ENCODE measurements around the gene AGMAT. TPM values are rescaled to one million over a fixed set of nuclear protein-coding genes. Genes with fewer than 3 reads are reported as not detected.

Gene AGMAT
- total and polyA plus RNA-seq, 2 of the 13 experiments (the other 11 are each of a cell fraction or from before 2014, with no cell fraction given): 59.1 to 174 TPM

DNA sequence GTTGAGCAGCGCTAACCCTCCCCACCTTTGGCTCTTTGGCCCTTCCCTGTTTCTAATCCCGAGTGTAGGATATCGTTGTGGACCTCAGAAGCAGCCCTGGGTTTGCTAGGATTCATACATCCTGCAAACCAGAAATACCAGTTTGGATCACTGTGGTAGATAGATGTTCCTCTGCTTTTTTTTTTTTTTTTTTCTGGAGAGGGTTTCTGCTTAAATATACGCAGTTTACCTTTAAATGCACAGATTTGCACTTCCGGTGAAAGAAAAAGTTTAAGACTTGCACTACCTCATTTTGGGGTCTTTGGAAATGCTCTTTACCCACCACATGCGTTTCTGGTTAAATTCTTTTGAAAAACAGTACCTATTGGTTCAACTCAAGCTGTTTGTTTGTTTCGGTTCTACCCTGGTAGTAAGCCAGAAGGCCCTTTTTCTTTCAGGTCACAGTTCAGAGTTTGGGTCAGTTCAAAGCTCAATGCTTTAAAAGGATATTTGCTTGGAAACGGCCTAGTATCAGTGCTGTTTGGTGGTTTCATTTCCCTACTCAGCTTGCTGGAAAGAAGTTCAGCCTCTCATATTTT lies 33.3 kb upstream of the AGMAT start (continued):
- TF ChIP-seq, protein P1, sequence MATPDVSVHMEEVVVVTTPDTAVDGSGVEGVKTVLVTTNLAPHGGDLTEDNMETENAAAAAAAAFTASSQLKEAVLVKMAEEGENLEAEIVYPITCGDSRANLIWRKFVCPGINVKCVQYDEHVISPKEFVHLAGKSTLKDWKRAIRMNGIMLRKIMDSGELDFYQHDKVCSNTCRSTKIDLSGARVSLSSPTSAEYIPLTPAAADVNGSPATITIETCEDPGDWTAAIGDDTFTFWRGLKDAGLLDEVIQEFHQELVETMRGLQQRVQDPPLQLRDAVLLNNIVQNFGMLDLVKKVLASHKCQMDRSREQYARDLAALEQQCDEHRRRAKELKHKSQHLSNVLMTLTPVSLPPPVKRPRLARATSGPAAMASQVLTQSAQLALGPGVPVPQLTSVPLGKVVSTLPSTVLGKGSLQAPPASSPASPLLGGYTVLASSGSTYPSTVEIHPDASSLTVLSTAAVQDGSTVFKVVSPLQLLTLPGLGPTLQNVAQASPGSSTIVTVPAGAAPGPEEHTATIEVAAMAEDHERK (CRISPR knock-in tag; IDR thresholded peaks at IDR 0.05; ENCODE audit: low read depth): no peak
- TF ChIP-seq DMAP1 (CRISPR knock-in tag; IDR thresholded peaks at IDR 0.05) (peak; percentile 33; the same call in 1 of the 2 replicates), ZZZ3 (CRISPR knock-in tag; IDR thresholded peaks at IDR 0.05; ENCODE audit: borderline replicate concordance) (no peak), POLR2A (IDR thresholded peaks at IDR 0.05; ENCODE audit: insufficient read depth in 1 of 2, low read depth in 2 of 2, low read length in 2 of 2) (peak in 1 of 2 experiments; percentile 35; a peak in 2 of 4 replicates), ZNF562 (CRISPR knock-in tag; IDR thresholded peaks at IDR 0.05; ENCODE audit: borderline replicate concordance) (no peak), TEAD3 (CRISPR knock-in tag; optimal IDR thresholded peaks at IDR 0.05; ENCODE audit: borderline replicate concordance) (no peak), ZSCAN29 (CRISPR knock-in tag; conservative IDR thresholded peaks at IDR 0.05) (no peak), ZNF496 (CRISPR knock-in tag; IDR thresholded peaks at IDR 0.05; ENCODE audit: insufficient replicate concordance) (no peak), NR2F1 (CRISPR knock-in tag; IDR thresholded peaks at IDR 0.05) (peak in 1 of 2 experiments; percentile 21; a peak in 1 of 4 replicates), JUNB (CRISPR knock-in tag; IDR thresholded peaks at IDR 0.05; ENCODE audit: borderline replicate concordance) (no peak), ZSCAN25 (CRISPR knock-in tag; IDR thresholded peaks at IDR 0.05) (no peak), ZNF160 (CRISPR knock-in tag; IDR thresholded peaks at IDR 0.05) (no peak), ZNF232 (CRISPR knock-in tag; IDR thresholded peaks at IDR 0.05; ENCODE audit: borderline replicate concordance) (no peak), POGZ (CRISPR knock-in tag; IDR thresholded peaks at IDR 0.05) (no peak), ATF7 (IDR thresholded peaks at IDR 0.05) (no peak), ATF7 (CRISPR knock-in tag; IDR thresholded peaks at IDR 0.05) (no peak)
- TF ChIP-seq, protein P2, sequence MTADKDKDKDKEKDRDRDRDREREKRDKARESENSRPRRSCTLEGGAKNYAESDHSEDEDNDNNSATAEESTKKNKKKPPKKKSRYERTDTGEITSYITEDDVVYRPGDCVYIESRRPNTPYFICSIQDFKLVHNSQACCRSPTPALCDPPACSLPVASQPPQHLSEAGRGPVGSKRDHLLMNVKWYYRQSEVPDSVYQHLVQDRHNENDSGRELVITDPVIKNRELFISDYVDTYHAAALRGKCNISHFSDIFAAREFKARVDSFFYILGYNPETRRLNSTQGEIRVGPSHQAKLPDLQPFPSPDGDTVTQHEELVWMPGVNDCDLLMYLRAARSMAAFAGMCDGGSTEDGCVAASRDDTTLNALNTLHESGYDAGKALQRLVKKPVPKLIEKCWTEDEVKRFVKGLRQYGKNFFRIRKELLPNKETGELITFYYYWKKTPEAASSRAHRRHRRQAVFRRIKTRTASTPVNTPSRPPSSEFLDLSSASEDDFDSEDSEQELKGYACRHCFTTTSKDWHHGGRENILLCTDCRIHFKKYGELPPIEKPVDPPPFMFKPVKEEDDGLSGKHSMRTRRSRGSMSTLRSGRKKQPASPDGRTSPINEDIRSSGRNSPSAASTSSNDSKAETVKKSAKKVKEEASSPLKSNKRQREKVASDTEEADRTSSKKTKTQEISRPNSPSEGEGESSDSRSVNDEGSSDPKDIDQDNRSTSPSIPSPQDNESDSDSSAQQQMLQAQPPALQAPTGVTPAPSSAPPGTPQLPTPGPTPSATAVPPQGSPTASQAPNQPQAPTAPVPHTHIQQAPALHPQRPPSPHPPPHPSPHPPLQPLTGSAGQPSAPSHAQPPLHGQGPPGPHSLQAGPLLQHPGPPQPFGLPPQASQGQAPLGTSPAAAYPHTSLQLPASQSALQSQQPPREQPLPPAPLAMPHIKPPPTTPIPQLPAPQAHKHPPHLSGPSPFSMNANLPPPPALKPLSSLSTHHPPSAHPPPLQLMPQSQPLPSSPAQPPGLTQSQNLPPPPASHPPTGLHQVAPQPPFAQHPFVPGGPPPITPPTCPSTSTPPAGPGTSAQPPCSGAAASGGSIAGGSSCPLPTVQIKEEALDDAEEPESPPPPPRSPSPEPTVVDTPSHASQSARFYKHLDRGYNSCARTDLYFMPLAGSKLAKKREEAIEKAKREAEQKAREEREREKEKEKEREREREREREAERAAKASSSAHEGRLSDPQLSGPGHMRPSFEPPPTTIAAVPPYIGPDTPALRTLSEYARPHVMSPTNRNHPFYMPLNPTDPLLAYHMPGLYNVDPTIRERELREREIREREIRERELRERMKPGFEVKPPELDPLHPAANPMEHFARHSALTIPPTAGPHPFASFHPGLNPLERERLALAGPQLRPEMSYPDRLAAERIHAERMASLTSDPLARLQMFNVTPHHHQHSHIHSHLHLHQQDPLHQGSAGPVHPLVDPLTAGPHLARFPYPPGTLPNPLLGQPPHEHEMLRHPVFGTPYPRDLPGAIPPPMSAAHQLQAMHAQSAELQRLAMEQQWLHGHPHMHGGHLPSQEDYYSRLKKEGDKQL (CRISPR knock-in tag; IDR thresholded peaks at IDR 0.05; ENCODE audit: low read depth): no peak
- TF ChIP-seq, protein P3, sequence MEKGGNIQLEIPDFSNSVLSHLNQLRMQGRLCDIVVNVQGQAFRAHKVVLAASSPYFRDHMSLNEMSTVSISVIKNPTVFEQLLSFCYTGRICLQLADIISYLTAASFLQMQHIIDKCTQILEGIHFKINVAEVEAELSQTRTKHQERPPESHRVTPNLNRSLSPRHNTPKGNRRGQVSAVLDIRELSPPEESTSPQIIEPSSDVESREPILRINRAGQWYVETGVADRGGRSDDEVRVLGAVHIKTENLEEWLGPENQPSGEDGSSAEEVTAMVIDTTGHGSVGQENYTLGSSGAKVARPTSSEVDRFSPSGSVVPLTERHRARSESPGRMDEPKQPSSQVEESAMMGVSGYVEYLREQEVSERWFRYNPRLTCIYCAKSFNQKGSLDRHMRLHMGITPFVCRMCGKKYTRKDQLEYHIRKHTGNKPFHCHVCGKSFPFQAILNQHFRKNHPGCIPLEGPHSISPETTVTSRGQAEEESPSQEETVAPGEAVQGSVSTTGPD (CRISPR knock-in tag; IDR thresholded peaks at IDR 0.05): peak; percentile 48; the same call in 1 of the 2 replicates
- TF ChIP-seq, protein P4, sequence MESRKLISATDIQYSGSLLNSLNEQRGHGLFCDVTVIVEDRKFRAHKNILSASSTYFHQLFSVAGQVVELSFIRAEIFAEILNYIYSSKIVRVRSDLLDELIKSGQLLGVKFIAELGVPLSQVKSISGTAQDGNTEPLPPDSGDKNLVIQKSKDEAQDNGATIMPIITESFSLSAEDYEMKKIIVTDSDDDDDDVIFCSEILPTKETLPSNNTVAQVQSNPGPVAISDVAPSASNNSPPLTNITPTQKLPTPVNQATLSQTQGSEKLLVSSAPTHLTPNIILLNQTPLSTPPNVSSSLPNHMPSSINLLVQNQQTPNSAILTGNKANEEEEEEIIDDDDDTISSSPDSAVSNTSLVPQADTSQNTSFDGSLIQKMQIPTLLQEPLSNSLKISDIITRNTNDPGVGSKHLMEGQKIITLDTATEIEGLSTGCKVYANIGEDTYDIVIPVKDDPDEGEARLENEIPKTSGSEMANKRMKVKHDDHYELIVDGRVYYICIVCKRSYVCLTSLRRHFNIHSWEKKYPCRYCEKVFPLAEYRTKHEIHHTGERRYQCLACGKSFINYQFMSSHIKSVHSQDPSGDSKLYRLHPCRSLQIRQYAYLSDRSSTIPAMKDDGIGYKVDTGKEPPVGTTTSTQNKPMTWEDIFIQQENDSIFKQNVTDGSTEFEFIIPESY (CRISPR knock-in tag; IDR thresholded peaks at IDR 0.05): no peak
